RWPE1 (cell line): ENCODE measurements around the gene LGALS12.
"Not testable (repeated sequence)": the region's sequence is repeated elsewhere in the genome, so short reads cannot be mapped to it uniquely, and the experiment has no call there.

ENCODE experiments used
- CTCF ChIA-PET: fragments of 350-600 bp; sonication (Branson Sonifier 250); formaldehyde crosslinking; extraction: SDS; loops from one replicate; lab custom pipeline; 2021; lab: Yijun Ruan, JAX
- POLR2A ChIA-PET: fragments of 400-600 bp; formaldehyde crosslinking; extraction: SDS; loops from one replicate; lab custom pipeline; 2020; ENCODE audit warnings: antibody characterized with exemption; ENCODE audit not compliant: low non-redundant PET; lab: Yijun Ruan, JAX
- DNase-seq: peaks from one replicate; pipeline ENCODE4 v3.0.0; 2012; ENCODE audit warnings: low spot score
- H3K27ac ChIP-seq: fragments of 450-650 bp; 2 replicates; pipeline ENCODE4 v1.5.1; 2017
- TF ChIP-seq, protein P1 (sequence below): fragments of 450-650 bp; conservative IDR thresholded peaks from 2 replicates; pipeline ENCODE4 v1.5.1; 2017; ENCODE audit warnings: low read depth, mild to moderate bottlenecking

The LGALS12 gene

DNA sequence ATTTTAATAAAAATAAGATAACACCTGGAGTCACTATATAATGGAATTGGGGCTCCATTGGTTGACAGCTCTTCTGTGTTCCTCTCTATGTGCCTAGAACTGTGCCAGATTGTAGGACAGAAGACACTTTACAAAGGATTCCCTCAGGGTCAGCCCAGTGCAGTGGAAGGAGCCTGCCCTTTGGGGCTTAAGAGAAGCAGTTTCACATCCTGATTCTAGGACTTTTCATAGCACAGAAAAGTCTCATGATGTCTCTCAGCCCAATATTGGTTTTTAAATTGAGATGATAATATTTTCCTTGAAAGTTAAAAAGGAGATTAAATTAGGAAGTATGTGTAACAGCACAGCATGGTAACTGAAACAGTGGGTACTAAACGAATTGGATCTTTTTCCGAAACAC, 37.8 kb downstream of the LGALS12 start:
- CTCF ChIA-PET = no interaction called here
- no peak overlapping the region for H3K27ac ChIP-seq
- DNase-seq = no peak
- TF ChIP-seq, protein P1, sequence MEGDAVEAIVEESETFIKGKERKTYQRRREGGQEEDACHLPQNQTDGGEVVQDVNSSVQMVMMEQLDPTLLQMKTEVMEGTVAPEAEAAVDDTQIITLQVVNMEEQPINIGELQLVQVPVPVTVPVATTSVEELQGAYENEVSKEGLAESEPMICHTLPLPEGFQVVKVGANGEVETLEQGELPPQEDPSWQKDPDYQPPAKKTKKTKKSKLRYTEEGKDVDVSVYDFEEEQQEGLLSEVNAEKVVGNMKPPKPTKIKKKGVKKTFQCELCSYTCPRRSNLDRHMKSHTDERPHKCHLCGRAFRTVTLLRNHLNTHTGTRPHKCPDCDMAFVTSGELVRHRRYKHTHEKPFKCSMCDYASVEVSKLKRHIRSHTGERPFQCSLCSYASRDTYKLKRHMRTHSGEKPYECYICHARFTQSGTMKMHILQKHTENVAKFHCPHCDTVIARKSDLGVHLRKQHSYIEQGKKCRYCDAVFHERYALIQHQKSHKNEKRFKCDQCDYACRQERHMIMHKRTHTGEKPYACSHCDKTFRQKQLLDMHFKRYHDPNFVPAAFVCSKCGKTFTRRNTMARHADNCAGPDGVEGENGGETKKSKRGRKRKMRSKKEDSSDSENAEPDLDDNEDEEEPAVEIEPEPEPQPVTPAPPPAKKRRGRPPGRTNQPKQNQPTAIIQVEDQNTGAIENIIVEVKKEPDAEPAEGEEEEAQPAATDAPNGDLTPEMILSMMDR = no peak
- POLR2A ChIA-PET = no interaction called here

DNA sequence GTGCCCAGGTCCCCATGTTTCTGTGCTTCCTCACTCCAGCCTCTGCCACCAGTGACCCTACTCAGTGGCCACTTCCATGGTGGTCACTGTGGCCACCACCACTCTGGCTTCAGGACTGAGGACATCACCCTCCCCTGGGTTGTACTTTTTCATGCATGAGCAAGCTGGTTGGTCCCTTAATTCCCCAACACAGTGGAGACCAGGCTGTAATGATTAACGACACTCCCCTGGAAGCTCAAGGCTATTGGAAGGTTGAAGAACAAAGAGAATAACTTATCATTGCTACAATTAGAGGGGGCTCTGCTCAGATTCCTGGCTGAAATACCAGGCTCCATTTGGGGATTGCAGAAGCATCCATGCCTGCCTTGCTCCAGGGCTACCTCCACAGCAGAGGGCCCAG, 41.2 kb downstream of the LGALS12 start:
- no peak for DNase-seq
- POLR2A ChIA-PET = no interaction called here
- TF ChIP-seq, protein P1 = no peak
- H3K27ac ChIP-seq = no peak overlapping the region
- CTCF ChIA-PET = interaction anchor here (0.6 kb wide), 1 partner anchor 450 kb away, joined by 3 read pairs; no protein-coding TSS in a partner anchor

- POLR2A ChIA-PET = no interaction called here
- TF ChIP-seq, protein P1 = no peak
- no peak for DNase-seq
- CTCF ChIA-PET = no interaction called here
- H3K27ac ChIP-seq = no peak overlapping the region
Measured at GRCh38 chr11:63548178-63548577, 42.3 kb downstream of the LGALS12 start.

DNA sequence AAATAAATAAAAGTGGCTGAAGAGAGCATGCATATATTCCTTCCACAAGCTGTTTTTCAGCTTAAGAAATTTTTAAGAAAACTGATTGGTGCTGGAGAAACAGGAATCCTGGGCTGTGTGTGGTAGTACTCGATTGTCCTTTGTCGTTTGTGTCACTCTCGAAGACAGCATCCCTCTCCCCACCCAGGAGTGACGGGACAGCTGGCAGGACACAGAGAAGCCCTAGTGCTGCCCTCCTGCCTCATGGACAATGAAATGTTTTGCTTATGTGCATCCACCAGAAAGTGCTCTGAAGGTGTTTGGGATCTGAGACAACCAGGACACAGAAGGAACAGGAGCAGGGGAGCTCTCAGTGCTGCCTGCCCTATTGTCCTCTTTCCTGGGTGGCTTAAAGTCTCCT, 43.5 kb downstream of the LGALS12 start:
- DNase-seq = no peak
- TF ChIP-seq, protein P1 = no peak
- CTCF ChIA-PET = interaction anchor here (0.6 kb wide), 1 partner anchor 49 kb away, joined by 3 read pairs; no protein-coding TSS in a partner anchor
- no peak overlapping the region for H3K27ac ChIP-seq
- POLR2A ChIA-PET = no interaction called here

DNA sequence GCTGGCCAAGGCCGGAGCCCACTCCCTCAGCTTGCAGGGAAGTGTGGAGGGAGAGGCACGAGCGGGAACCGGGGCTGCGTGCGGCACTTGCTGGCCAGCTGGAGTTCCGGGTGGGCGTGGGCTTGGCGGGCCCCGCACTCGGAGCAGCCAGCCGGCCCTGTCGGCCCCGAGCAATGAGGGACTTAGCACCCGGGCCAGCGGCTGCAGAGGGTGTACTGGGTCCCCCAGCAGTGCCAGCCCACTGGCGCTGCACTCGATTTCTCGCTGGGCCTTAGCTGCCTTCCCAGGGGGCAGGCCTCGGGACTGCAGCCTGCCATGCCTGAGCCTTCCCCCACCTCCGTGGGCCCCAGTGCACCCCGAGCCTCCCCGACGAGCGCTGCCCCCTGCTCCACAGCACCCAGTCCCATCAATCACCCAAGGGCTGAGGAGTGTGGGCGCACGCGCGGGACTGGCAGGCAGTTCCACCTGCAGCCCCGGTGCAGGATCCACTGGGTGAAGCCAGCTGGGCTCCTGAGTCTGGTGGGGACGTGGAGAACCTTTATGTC, 44.3 kb downstream of the LGALS12 start:
- POLR2A ChIA-PET, CTCF ChIA-PET, H3K27ac ChIP-seq, DNase-seq: not testable (repeated sequence)

DNA sequence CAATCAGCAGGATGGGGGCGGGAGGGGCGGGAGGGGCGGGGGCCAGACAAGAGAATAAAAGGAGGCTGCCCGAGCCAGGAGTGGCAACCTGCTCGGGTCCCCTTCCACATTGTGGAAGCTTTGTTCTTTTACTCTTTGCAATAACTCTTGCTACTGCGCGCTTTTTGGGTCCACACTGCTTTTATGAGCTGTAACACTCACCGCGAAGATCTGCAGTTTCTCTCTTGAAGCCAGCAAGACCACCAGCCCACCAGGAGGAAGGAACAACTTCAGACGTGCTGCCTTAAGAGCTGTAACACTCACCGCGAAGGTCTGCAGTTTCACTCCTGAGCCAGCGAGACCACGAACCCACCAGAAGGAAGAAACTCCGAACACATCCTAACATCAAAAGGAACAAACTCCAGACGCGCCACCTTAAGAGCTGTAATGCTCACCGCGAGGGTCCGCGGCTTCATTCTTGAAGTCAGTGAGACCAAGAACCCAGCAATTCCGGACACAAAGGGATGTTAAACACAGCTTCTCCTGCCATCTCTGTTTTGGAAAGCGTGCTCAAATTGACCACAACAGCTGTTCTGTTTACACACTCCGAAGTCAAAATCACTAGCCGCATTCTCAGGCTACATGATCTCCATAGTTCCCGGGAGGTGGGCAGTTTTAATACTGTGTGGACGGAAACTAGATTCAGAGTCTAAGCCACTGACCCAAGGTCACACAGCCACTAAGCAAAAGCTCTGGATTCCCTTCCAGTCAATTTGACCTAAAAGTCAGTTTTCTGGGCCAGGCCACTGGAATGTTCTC, 45.4 kb downstream of the LGALS12 start:
- POLR2A ChIA-PET = no interaction called here
- no peak overlapping the region for H3K27ac ChIP-seq
- TF ChIP-seq, protein P1 = no peak
- CTCF ChIA-PET = interaction anchor here (0.6 to 1.0 kb wide), 2 partner anchors 22 to 1561 kb away, joined by 3 to 4 read pairs; no protein-coding TSS in a partner anchor
- no peak for DNase-seq

DNA sequence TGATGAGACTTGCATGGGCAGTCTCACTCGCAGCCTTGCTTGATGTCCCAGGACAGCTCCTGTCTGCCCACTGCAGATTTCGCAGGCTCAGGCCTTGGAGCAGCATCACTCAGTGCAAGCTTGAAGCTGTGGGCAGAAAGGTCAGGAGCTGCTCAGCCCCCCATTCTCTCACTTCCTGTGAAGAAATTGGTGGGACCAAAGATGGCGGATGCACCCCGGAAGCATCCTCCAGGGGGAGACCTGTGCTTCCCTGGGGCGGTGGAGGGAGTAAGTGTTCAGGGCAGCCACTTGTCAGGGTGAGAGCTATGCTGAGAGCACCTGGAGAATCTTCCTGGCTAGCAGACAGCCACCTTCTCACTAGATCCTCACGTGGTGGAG, 46.0 kb downstream of the LGALS12 start:
- CTCF ChIA-PET = interaction anchor here (1.0 kb wide), 1 partner anchor 22 kb away, joined by 4 read pairs; no protein-coding TSS in a partner anchor
- H3K27ac ChIP-seq = no peak overlapping the region
- POLR2A ChIA-PET = no interaction called here
- TF ChIP-seq, protein P1 = no peak
- no peak for DNase-seq
